HepG2 (cell line): Measurements from ENCODE around the gene ADGRL2. TPM values are rescaled to one million over a fixed set of nuclear protein-coding genes. Genes with fewer than 3 reads are reported as not detected.

Source experiments
- ATAC-seq: fragments of 200-7000 bp; cut with Tn5 transposase; 3 replicates; pipeline ENCODE4 v1.9.1; 2020; ENCODE audit warnings: mild to moderate bottlenecking, moderate library complexity
- BruUV-seq: library from RNA; stranded (reverse); fragments of 400-500 nt; replicated peaks from 2 replicates; lab custom pipeline; 2021; lab: Mats Ljungman, UMichigan
- CTCF ChIA-PET: fragments of 300-600 bp; formaldehyde crosslinking; extraction: SDS; loops from one replicate; lab custom pipeline; 2021; ENCODE audit warnings: low total read pairs, inconsistent platforms, low intra/inter-chr PET ratio; lab: Yijun Ruan, JAX
- POLR2A ChIA-PET: fragments of 350-600 bp; sonication (Branson Sonifier 250); formaldehyde crosslinking; loops from one replicate; lab custom pipeline; 2020; ENCODE audit warnings: antibody characterized with exemption, inconsistent platforms; lab: Yijun Ruan, JAX
- DNase-seq: peaks from one replicate; pipeline ENCODE4 v3.0.0-alpha.2; 2015; ENCODE audit warnings: low spot score
- FAIRE-seq: peaks from 3 replicates; lab custom pipeline; 2011; peaks lifted over from hg19 to GRCh38; lab: Jason Lieb, UNC
- H2AFZ ChIP-seq: one replicate; pipeline ENCODE4 v1.6.1; 2011; ENCODE audit warnings: low read length, inconsistent platforms
- H3K27ac ChIP-seq: fragments of 300-600 bp; 3 replicates; pipeline ENCODE4 v1.8.0; 2011; ENCODE audit warnings: mixed run types, mild to moderate bottlenecking, mixed read lengths, low read length, inconsistent platforms; ENCODE audit not compliant: insufficient read depth; ENCODE audit errors: extremely low read length
- H3K27me3 ChIP-seq, 2 experiments: fragments of 200-600 bp in 1 of 2; 2 replicates in 1 of 2; 3 replicates in 1 of 2; pipeline versions ENCODE4 v1.6.0 to v1.8.0; 2011; ENCODE audit warnings: low read length in 2 of 2, mild to moderate bottlenecking in 2 of 2, moderate library complexity in 2 of 2, inconsistent platforms in 1 of 2; ENCODE audit not compliant: insufficient read depth in 2 of 2, control insufficient read depth in 1 of 2
- H3K36me3 ChIP-seq, 2 experiments: fragments of 200-600 bp in 1 of 2; replicated peaks in 1 of 2; 2 replicates in 1 of 2; 3 replicates in 1 of 2; pipeline versions ENCODE4 v1.5.1 to v1.8.0; 2011; ENCODE audit warnings: low read length in 2 of 2, inconsistent platforms in 1 of 2; ENCODE audit not compliant: insufficient read depth in 2 of 2, control insufficient read depth in 1 of 2
- H3K4me1 ChIP-seq: 2 replicates; pipeline ENCODE4 v1.5.1; 2012; ENCODE audit warnings: low read length, inconsistent platforms; ENCODE audit not compliant: insufficient read depth
- H3K4me2 ChIP-seq: 2 replicates; pipeline ENCODE4 v1.6.0; 2011; ENCODE audit warnings: low read depth, low read length, inconsistent platforms
- H3K4me3 ChIP-seq, 3 experiments: fragments of 200-600 bp in 1 of 3; sonication (generic), shearing (Covaris generic) in 1 of 3; replicated peaks in 1 of 3; 2 replicates each; pipeline ENCODE4 v1.5.1; 2011 to 2016; ENCODE audit warnings: low read length in 3 of 3, inconsistent platforms in 2 of 3, low read depth in 2 of 3, mild to moderate bottlenecking in 2 of 3, control low read depth in 1 of 3, mixed read lengths in 1 of 3; ENCODE audit not compliant: insufficient read depth in 1 of 3
- H3K79me2 ChIP-seq: one replicate; pipeline ENCODE4 v1.6.1; 2011; ENCODE audit warnings: low read length, inconsistent platforms; ENCODE audit not compliant: insufficient read depth
- H3K9ac ChIP-seq: 2 replicates; pipeline ENCODE4 v1.6.0; 2011; ENCODE audit warnings: mild to moderate bottlenecking, low read depth, low read length, inconsistent platforms; ENCODE audit not compliant: insufficient read depth
- H3K9me3 ChIP-seq: 2 replicates; pipeline ENCODE4 v1.5.1; 2012; ENCODE audit warnings: mild to moderate bottlenecking, low read length
- H4K20me1 ChIP-seq: 2 replicates; pipeline ENCODE4 v1.6.0; 2011; ENCODE audit warnings: inconsistent platforms, mild to moderate bottlenecking, low read length, moderate library complexity; ENCODE audit not compliant: insufficient read depth
- ATF2 ChIP-seq: sonication (generic); formaldehyde crosslinking; IDR thresholded peaks from 2 replicates; pipeline ENCODE4 v1.4.0; 2020; ENCODE audit warnings: missing genetic modification reagents
- BCL3 ChIP-seq: sonication (generic); formaldehyde crosslinking; IDR thresholded peaks from 2 replicates; pipeline ENCODE4 v1.5.1; 2020; ENCODE audit warnings: mild to moderate bottlenecking, missing genetic modification reagents, moderate library complexity
- BRCA1 ChIP-seq: sonication (generic); formaldehyde crosslinking; IDR thresholded peaks from 2 replicates; pipeline ENCODE4 v1.4.0; 2020; ENCODE audit warnings: missing genetic modification reagents
- EP300 ChIP-seq, 3 experiments: sonication (generic) in 1 of 3; formaldehyde crosslinking in 1 of 3; IDR thresholded peaks; 2 replicates each; pipeline versions ENCODE4 v1.5.1 to v1.6.1; 2011 to 2020; ENCODE audit warnings: low read depth in 2 of 3, low read length in 2 of 3, borderline replicate concordance in 1 of 3, improper control_type of control experiment in 1 of 3, mild to moderate bottlenecking in 1 of 3, missing genetic modification reagents in 1 of 3, moderate library complexity in 1 of 3
- HES4 ChIP-seq: sonication (generic); formaldehyde crosslinking; IDR thresholded peaks from 2 replicates; pipeline ENCODE4 v1.9.0; 2021; ENCODE audit warnings: mild to moderate bottlenecking, missing genetic modification reagents, borderline replicate concordance
- HHEX ChIP-seq: IDR thresholded peaks from 2 replicates; pipeline ENCODE4 v1.6.1; 2016; ENCODE audit warnings: control low read depth
- PBX2 ChIP-seq: IDR thresholded peaks from 2 replicates; pipeline ENCODE4 v1.6.1; 2016; ENCODE audit warnings: control low read depth
- REXO4 ChIP-seq: sonication (generic); formaldehyde crosslinking; IDR thresholded peaks from 2 replicates; pipeline ENCODE4 v1.8.0; 2022; ENCODE audit warnings: missing genetic modification reagents, mild to moderate bottlenecking, borderline replicate concordance
- SMAD3 ChIP-seq: sonication (generic); formaldehyde crosslinking; IDR thresholded peaks from 2 replicates; pipeline ENCODE4 v1.4.0; 2020; ENCODE audit warnings: missing genetic modification reagents
- TCF7 ChIP-seq: sonication (generic); IDR thresholded peaks from 2 replicates; pipeline ENCODE4 v1.6.1; 2016; ENCODE audit warnings: antibody characterized with exemption, low read depth
- TMF1 ChIP-seq: sonication (generic); formaldehyde crosslinking; IDR thresholded peaks from 2 replicates; pipeline ENCODE4 v1.8.1; 2022; ENCODE audit warnings: low read depth, missing genetic modification reagents
- ZNF460 ChIP-seq: sonication (generic); formaldehyde crosslinking; IDR thresholded peaks from 2 replicates; pipeline ENCODE4 v1.5.1; 2020; ENCODE audit warnings: missing genetic modification reagents, mild to moderate bottlenecking, borderline replicate concordance
- ZNF7 ChIP-seq: IDR thresholded peaks from 2 replicates; pipeline ENCODE4 v1.6.1; 2016; ENCODE audit warnings: missing biosample characterization, missing genetic modification reagents
- WGBS: methylation state at CpG from one replicate; pipeline ENCODE4 v1.1.6; 2017; ENCODE audit warnings: low lambda C conversion rate; 5-methylcytosine and 5-hydroxymethylcytosine counted together
- in situ Hi-C: cut with HindIII; loops from 2 replicates; pipeline ENCODE4 v1.10.0; 2017; ENCODE audit warnings: low pct_unique_long_range_greater_than_20kb; ENCODE audit not compliant: extremely low pct_ligation_motif_present
- intact Hi-C: fragments of 100-400 bp; cut with micrococcal nuclease; formaldehyde crosslinking; loops from one replicate; pipeline ENCODE4 v1.10.0; 2022; ENCODE audit not compliant: unreplicated experiment
- polyA plus RNA-seq, 8 experiments: library from polyadenylated mRNA; depleted of rRNA in 3 of 8; stranded (reverse) in 7 of 8; unstranded in 1 of 8; fragments of >200 nt; fragmentation: Illumina TruSeq in 4 of 8; extraction: Trizol in 4 of 8; gene quantifications; 2 replicates each; pipeline versions ENCODE4 v1.2.1 to v1.2.3, GENCODE V29; 2011 to 2016; ENCODE audit warnings: low read depth in 4 of 8, missing spikeins in 1 of 8, mixed read lengths in 1 of 8; ENCODE audit not compliant: insufficient read depth in 1 of 8
- total RNA-seq, 5 experiments: library from RNA; depleted of rRNA; stranded (reverse); fragments of >200 nt; fragmentation: Illumina TruSeq; extraction: Trizol; gene quantifications; 2 replicates each; pipeline ENCODE4 v1.2.3, GENCODE V29; 2016; ENCODE audit warnings: low read depth in 1 of 5

ADGRL2 gene
- total and polyA plus RNA-seq, 2 of the 13 experiments (the other 11 are each of a cell fraction or from before 2014, with no cell fraction given), result 15.3 to 31.6 TPM

GRCh38 chr1:81920245-81920740 lies 119.6 kb downstream of the ADGRL2 start:
- Histone ChIP-seq H3K4me1 (no peaks in the 10 kb centered on the region), H4K20me1 (no peaks in the 10 kb centered on the region), H3K4me2 (no peak overlapping the region), H3K4me3 (no peak overlapping the region), H3K9me3 (no peaks in the 10 kb centered on the region), H3K9ac (no peak overlapping the region), H2AFZ (no peak overlapping the region), H3K79me2 (no peaks in the 10 kb centered on the region), H3K36me3 (no peaks in the 10 kb centered on the region), H3K27ac (no peak overlapping the region), H3K27me3 (no peaks in the 10 kb centered on the region; a peak in 1 of 5 replicates)
- ATAC-seq (no peak), DNase-seq (no peak), FAIRE-seq (no peak)
- TF ChIP-seq BRCA1 (CRISPR knock-in tag) (no peak), HES4 (CRISPR knock-in tag) (no peak), HHEX (CRISPR knock-in tag) (no peak)
- ChIA-PET POLR2A (no interaction called here), CTCF (no interaction called here)
- WGBS, result 58% methylated on average over 5 of the region's 6 CpGs
- BruUV-seq, result no TSS peak
- intact Hi-C loops, result no loop called here
- in situ Hi-C loops, result no loop called here

GRCh38 chr1:81920886-81921285 lies 120.2 kb downstream of the ADGRL2 start:
- FAIRE-seq, result no peak
- ChIA-PET CTCF (no interaction called here), POLR2A (no interaction called here)
- Histone ChIP-seq H3K9me3 (no peaks in the 10 kb centered on the region), H3K4me3 (no peak overlapping the region), H3K4me1 (no peaks in the 10 kb centered on the region), H2AFZ (no peak overlapping the region), H3K4me2 (no peak overlapping the region), H3K36me3 (no peaks in the 10 kb centered on the region), H4K20me1 (no peaks in the 10 kb centered on the region), H3K9ac (no peak overlapping the region), H3K27ac (no peak overlapping the region), H3K27me3 (no peaks in the 10 kb centered on the region; a peak in 1 of 5 replicates), H3K79me2 (no peaks in the 10 kb centered on the region)
- no peak for DNase-seq
- ATAC-seq, result no peak
- WGBS, result 38% methylated on average over 2 of the region's 2 CpGs
- intact Hi-C loops, result no loop called here
- TF ChIP-seq PBX2 (CRISPR knock-in tag), result no peak
- no peak for TF ChIP-seq EP300 (IDR thresholded peaks at IDR 0.05; ENCODE audit: low read depth in 2 of 2, low read length in 2 of 2)
- no peak for TF ChIP-seq EP300 (CRISPR knock-in tag; IDR thresholded peaks at IDR 0.05; ENCODE audit: borderline replicate concordance)
- TF ChIP-seq TMF1 (CRISPR knock-in tag), result no peak
- no peak for TF ChIP-seq ZNF7 (CRISPR knock-in tag)
- TF ChIP-seq ZNF460 (CRISPR knock-in tag), result no peak
- TF ChIP-seq REXO4 (CRISPR knock-in tag), result no peak
- TF ChIP-seq BCL3 (CRISPR knock-in tag), result no peak
- TF ChIP-seq TCF7, result no peak
- no peak for TF ChIP-seq SMAD3 (CRISPR knock-in tag)
- no peak for TF ChIP-seq ATF2
- in situ Hi-C loops, result no loop called here
- BruUV-seq, result no TSS peak
